ENCODE data around the gene DDX56.

GRCh38 chr7:44520574-44520973, 53.1 kb downstream of the DDX56 start:
- no peak for TF ChIP-seq CTCF (IDR thresholded peaks at IDR 0.05)
- TF ChIP-seq MAX (CRISPR knock-in tag; IDR thresholded peaks at IDR 0.05), result no peak

Data from WTC11 (cell line).